ENCODE results near the gene CHCHD3.

DNA sequence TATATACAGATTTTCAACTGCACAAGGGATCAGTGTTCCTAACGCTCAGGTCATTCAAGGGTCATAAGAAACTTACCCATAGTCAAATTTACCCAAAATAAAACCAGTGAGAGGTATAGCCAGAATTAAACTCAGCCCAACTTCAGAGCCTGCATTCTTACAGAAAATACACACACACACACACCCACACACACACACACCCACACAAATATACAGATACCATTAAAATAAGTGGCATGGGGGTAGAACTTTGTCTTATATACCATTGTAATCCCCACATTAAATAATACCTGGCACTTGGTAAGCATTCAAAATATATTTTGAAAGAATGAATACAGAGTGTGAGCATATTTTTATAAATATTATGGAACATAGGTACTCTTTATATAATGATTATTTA, 93.8 kb downstream of the CHCHD3 start:
- TF ChIP-seq POLR2A (IDR thresholded peaks at IDR 0.05): no peak
- TF ChIP-seq, protein P1, sequence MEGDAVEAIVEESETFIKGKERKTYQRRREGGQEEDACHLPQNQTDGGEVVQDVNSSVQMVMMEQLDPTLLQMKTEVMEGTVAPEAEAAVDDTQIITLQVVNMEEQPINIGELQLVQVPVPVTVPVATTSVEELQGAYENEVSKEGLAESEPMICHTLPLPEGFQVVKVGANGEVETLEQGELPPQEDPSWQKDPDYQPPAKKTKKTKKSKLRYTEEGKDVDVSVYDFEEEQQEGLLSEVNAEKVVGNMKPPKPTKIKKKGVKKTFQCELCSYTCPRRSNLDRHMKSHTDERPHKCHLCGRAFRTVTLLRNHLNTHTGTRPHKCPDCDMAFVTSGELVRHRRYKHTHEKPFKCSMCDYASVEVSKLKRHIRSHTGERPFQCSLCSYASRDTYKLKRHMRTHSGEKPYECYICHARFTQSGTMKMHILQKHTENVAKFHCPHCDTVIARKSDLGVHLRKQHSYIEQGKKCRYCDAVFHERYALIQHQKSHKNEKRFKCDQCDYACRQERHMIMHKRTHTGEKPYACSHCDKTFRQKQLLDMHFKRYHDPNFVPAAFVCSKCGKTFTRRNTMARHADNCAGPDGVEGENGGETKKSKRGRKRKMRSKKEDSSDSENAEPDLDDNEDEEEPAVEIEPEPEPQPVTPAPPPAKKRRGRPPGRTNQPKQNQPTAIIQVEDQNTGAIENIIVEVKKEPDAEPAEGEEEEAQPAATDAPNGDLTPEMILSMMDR (IDR thresholded peaks at IDR 0.05): no peak

Measured in breast epithelium (tissue), 3 donors.